CD4-positive, alpha-beta memory T cell (primary cell): Measurements from ENCODE around the gene CSPG4. TPM values are rescaled to one million over a fixed set of nuclear protein-coding genes. Genes with fewer than 3 reads are reported as not detected.

ENCODE experiments used
- CTCF ChIA-PET: fragments of 350-600 bp; sonication (Branson Sonifier 250); formaldehyde crosslinking; loops from one replicate; lab custom pipeline; 2021; ENCODE audit warnings: inconsistent platforms; ENCODE audit not compliant: partially characterized antibody; lab: Charles Lee
- POLR2A ChIA-PET: fragments of 350-600 bp; sonication (Branson Sonifier 250); formaldehyde crosslinking; loops from one replicate; lab custom pipeline; 2021; ENCODE audit not compliant: partially characterized antibody; lab: Charles Lee
- DNase-seq, 5 donors: peaks; one replicate each; pipeline versions ENCODE4 v3.0.0 to v3.0.0-alpha.2; 2020 to 2022; ENCODE audit warnings: mixed read lengths in 1 of 5
- H3K27ac ChIP-seq: one replicate; pipeline ENCODE4 v1.7.0; 2013; ENCODE audit warnings: low read depth, low read length
- H3K27me3 ChIP-seq: 2 replicates; pipeline ENCODE4 v1.7.0; 2013; ENCODE audit warnings: mild to moderate bottlenecking, low read length, moderate library complexity; ENCODE audit not compliant: insufficient read depth
- H3K36me3 ChIP-seq: 2 replicates; pipeline ENCODE4 v1.7.0; 2013; ENCODE audit warnings: mild to moderate bottlenecking, low read length, moderate library complexity; ENCODE audit not compliant: insufficient read depth
- H3K4me1 ChIP-seq: 2 replicates; pipeline ENCODE4 v1.7.0; 2013; ENCODE audit warnings: mild to moderate bottlenecking, low read length, moderate library complexity; ENCODE audit not compliant: insufficient read depth
- H3K4me3 ChIP-seq, 2 donors: one replicate each; pipeline ENCODE4 v1.7.0; 2013; ENCODE audit warnings: low read length in 2 of 2, mild to moderate bottlenecking in 1 of 2
- H3K9me3 ChIP-seq, 2 donors: one replicate each; pipeline ENCODE4 v1.7.0; 2013; ENCODE audit warnings: low read length in 2 of 2, control low read depth in 1 of 2; ENCODE audit not compliant: control insufficient read depth in 1 of 2
- H3K27ac Mint-ChIP-seq, 7 donors: one replicate each; pipeline ENCODE4 v1.8.0; 2020 to 2021; ENCODE audit warnings: mixed read lengths in 7 of 7, mild to moderate bottlenecking in 6 of 7, inconsistent platforms in 3 of 7, moderate library complexity in 3 of 7
- H3K27me3 Mint-ChIP-seq, 2 donors: one replicate each; pipeline ENCODE4 v1.8.0; 2020 to 2021; ENCODE audit warnings: mixed read lengths in 2 of 2
- H3K36me3 Mint-ChIP-seq, 2 donors: one replicate each; pipeline ENCODE4 v1.8.0; 2020 to 2021; ENCODE audit warnings: mixed read lengths in 2 of 2, inconsistent platforms in 1 of 2, mild to moderate bottlenecking in 1 of 2
- H3K4me1 Mint-ChIP-seq, 4 donors: one replicate each; pipeline ENCODE4 v1.8.0; 2020 to 2021; ENCODE audit warnings: mixed read lengths in 4 of 4, mild to moderate bottlenecking in 1 of 4
- H3K4me3 Mint-ChIP-seq, 8 donors: one replicate each; pipeline ENCODE4 v1.8.0; 2020 to 2021; ENCODE audit warnings: mixed read lengths in 8 of 8, mild to moderate bottlenecking in 7 of 8, moderate library complexity in 6 of 8, inconsistent platforms in 3 of 8
- H3K9me3 Mint-ChIP-seq, 8 donors: one replicate each; pipeline ENCODE4 v1.8.0; 2020 to 2021; ENCODE audit warnings: mixed read lengths in 8 of 8, mild to moderate bottlenecking in 5 of 8, inconsistent platforms in 3 of 8, moderate library complexity in 1 of 8
- intact Hi-C: fragments of 100-400 bp; cut with micrococcal nuclease; formaldehyde crosslinking; loops from one replicate; pipeline ENCODE4 v1.15.1; 2023
- polyA plus RNA-seq, 2 donors: library from polyadenylated mRNA; unstranded; fragments of 300-500 nt; fragmentation: Illumina TruSeq; gene quantifications; one replicate each; pipeline ENCODE4 v1.2.3, GENCODE V29; 2021
- total RNA-seq, 2 experiments: library from RNA; stranded (reverse); gene quantifications; one replicate each; pipeline ENCODE4 v1.2.3, GENCODE V29; 2021

CSPG4 gene
- total and polyA plus RNA-seq, 4 experiments from 2014 or later: not detected

DNA sequence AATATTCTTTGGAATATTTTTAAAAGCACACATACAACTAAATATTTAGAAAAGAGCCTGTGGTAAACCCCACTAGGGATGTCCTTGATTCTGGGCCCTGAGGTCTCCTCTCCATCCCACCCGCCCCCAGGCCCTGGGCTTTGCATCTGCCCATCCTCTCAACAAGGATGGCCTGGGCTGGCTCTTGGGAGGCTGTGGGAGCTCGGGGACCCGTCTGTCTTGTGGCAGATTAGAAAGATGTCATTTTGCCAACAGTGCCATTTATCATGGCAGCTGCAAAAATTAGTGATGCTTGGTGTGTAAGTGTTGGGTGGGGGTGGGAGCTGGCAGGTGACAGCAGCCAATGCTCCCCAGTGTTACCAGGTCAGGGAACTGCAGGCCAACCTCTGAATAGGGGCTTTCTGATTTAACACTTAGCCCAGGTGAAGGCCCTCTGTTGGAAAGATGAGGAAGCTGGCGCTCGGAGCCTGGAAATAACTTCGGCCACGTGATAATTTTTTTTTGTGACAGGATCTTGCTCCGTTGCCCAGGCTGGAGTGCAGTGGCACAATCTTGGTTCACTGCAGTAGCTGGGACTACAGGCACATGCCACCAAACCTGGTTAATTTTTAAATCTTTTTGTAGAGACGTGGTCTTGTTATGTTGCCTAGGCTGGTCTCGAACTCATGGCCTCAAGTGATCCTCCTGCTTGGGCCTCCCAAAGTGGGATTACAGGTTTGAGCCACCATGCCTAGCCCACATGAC, 16.9 kb upstream of the CSPG4 start:
- peaks cover 0 to 3% (median 0%) of the 10 kb centered on the region in 8 donors for H3K9me3 Mint-ChIP-seq
- POLR2A ChIA-PET: no interaction called here
- Histone ChIP-seq H3K4me1 (no peaks in the 10 kb centered on the region), H3K27me3 (no peaks in the 10 kb centered on the region), H3K9me3 (no peaks in the 10 kb centered on the region), H3K36me3 (no peaks in the 10 kb centered on the region), H3K4me3 (no peak overlapping the region), H3K27ac (no peak overlapping the region)
- DNase-seq: no peak
- H3K4me1 Mint-ChIP-seq: peaks cover 5 to 14% (median 7%) of the 10 kb centered on the region in 4 donors
- CTCF ChIA-PET: interaction anchor here (0.8 to 7.6 kb wide), 5 partner anchors 9 to 410 kb away, joined by 3 to 104 read pairs (median 3); no protein-coding TSS in a partner anchor
- H3K4me3 Mint-ChIP-seq: no peak overlapping the region
- peaks cover 6 to 13% of the 10 kb centered on the region in 2 donors for H3K27me3 Mint-ChIP-seq
- intact Hi-C loops: loop anchor here (2.0 to 10.0 kb wide), 2 partner anchors 175 to 409 kb away; partner anchors contain the start of gene FBXO22
- H3K36me3 Mint-ChIP-seq: no peaks in the 10 kb centered on the region
- H3K27ac Mint-ChIP-seq: peak overlapping the region in 1 of 7 donors; percentile 55

DNA sequence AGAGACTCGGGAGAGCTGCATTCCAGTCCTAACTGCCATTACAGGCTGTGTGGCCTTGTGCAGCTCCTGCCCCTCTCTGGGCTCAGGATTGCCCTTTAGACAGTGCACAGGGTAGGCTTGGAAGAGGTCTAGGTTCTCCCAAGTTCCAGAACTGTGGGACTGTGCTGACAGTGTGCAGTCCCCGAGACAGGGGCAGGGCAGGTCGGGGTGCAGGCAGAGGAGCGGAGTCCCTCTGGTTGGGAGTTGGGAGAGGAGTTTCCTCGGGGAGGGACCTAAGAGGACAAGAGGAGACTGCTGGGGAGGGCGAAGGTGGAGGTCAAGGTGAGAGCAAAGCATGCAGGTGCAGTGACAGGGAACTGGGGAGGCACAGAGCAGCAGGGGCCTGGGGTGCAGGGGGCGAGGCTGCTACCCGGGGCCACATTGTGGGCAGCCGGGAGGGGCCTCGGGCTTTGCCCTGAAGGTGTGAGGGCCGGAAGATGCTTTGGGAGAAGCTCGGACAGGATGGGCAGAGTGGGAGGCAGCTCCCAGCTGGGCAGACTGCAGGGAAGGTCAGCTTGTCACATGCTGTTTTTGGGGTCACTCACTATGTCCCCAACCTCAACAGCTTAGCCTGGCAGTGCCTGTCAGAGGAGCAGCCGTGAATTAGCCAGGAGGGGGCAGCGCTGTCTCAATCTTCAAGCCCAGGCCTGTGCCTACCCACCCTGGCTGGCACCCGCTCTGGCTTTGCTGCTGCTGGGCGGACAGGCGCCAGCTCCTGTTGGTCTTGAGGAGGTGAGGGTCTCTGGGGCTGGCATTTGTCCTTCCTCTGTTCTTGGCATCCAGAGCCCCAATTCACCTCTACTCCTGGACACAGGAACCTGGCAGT, 15.4 kb upstream of the CSPG4 start:
- ChIA-PET POLR2A (interaction anchor here (1.0 kb wide), 1 partner anchor 73 kb away, joined by 6 read pairs; no protein-coding TSS in a partner anchor), CTCF (interaction anchor here (0.6 to 7.6 kb wide), 13 partner anchors 7 to 422 kb away, joined by 3 to 104 read pairs (median 3); no protein-coding TSS in a partner anchor)
- H3K4me1 ChIP-seq: no peaks in the 10 kb centered on the region
- no peak overlapping the region for H3K4me3 Mint-ChIP-seq
- H3K9me3 ChIP-seq: no peaks in the 10 kb centered on the region
- H3K4me3 ChIP-seq: no peak overlapping the region
- H3K9me3 Mint-ChIP-seq: no peaks in the 10 kb centered on the region
- no peaks in the 10 kb centered on the region for H3K36me3 Mint-ChIP-seq
- H3K27ac ChIP-seq: no peak overlapping the region
- peak; percentile 64 to 68 (median 66) for DNase-seq
- H3K27me3 Mint-ChIP-seq: peaks cover 4 to 10% of the 10 kb centered on the region in 2 donors
- H3K27ac Mint-ChIP-seq: no peak overlapping the region
- peaks cover 5 to 20% (median 7%) of the 10 kb centered on the region in 4 donors for H3K4me1 Mint-ChIP-seq
- H3K27me3 ChIP-seq: no peaks in the 10 kb centered on the region
- intact Hi-C loops: loop anchor here (1.0 to 2.0 kb wide), 2 partner anchors 74 to 411 kb away; no protein-coding TSS in a partner anchor
- H3K36me3 ChIP-seq: no peaks in the 10 kb centered on the region

DNA sequence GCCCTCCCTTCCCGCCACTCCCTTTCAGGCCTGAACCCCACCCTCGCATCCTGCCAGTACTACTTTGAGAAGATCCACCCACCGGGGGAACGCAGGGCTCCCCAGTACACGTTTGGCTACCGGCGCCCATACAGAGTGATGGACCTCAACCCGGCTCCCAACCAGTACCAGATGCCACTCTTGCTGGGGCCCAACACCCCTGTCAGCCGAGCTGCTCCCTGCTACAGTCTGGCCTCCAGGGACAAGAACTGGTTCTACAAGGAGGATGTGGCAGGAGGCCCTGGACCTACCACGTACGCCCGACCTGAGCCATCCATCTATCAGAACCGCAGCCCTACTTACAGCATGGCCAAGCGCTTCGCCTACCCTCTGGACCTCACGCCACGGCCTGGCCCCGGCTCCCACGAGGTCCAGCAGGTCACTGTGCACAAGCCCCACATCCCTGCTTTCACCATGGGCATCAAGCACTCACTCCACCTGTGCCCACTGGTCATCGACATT, 14.4 kb upstream of the CSPG4 start:
- Mint-ChIP-seq H3K9me3 (no peaks in the 10 kb centered on the region), H3K4me3 (no peak overlapping the region), H3K4me1 (peaks cover 0 to 13% (median 2%) of the 10 kb centered on the region in 4 donors), H3K36me3 (no peaks in the 10 kb centered on the region), H3K27ac (no peak overlapping the region), H3K27me3 (peaks cover 1 to 7% of the 10 kb centered on the region in 2 donors)
- CTCF ChIA-PET: interaction anchor here (2.9 to 7.6 kb wide), 2 partner anchors 74 to 82 kb away, joined by 11 to 104 read pairs; no protein-coding TSS in a partner anchor
- H3K27ac ChIP-seq: no peak overlapping the region
- no peaks in the 10 kb centered on the region for H3K27me3 ChIP-seq
- H3K36me3 ChIP-seq: no peaks in the 10 kb centered on the region
- POLR2A ChIA-PET: no interaction called here
- DNase-seq: no peak
- no peak overlapping the region for H3K4me3 ChIP-seq
- no peaks in the 10 kb centered on the region for H3K9me3 ChIP-seq
- intact Hi-C loops: no loop called here
- no peaks in the 10 kb centered on the region for H3K4me1 ChIP-seq

DNA sequence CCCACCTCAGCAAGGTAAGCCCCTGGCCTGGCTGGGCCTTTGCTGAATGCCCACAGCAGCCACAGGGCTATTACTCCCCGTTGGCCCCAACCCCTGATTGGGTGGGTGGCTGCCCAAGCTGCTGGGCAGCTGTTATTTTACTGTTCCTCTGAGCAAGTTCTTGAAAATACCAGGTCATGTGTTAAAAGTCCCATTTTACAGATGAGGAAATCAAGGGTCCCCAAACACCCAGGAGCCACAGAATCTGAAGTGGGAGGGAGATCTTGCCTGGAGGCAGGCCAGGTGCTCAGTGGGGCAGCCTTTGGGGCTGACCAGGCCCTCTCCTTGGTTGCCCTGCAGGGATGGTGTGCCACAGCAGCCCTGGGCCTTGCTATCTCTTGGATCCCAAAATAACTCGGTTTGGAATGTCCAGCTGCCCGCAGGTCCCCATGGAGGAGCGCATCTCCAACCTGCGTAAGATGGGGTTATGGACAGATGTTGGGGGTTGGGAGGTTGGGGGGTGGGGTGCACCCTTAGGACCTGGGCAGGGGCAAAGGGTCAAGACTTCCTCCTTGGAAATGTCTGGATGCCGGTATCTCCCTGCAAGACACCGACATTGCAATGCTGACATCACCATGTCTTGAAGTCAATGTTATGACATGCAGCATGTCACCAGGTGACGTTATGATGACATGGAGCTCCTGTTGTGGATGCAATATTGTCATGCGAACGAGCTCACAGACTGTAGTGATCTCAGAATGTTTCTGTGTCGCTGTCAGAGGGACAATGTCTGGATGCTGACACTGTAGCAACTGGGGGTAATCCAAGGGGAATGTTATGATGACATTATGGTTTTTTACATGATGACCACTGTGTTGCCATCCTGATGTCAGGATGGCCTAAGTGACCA, 13.3 kb upstream of the CSPG4 start:
- Histone ChIP-seq H3K36me3 (no peaks in the 10 kb centered on the region), H3K9me3 (no peaks in the 10 kb centered on the region), H3K27ac (no peak overlapping the region), H3K4me3 (no peak overlapping the region), H3K27me3 (no peaks in the 10 kb centered on the region), H3K4me1 (no peaks in the 10 kb centered on the region)
- no peaks in the 10 kb centered on the region for H3K9me3 Mint-ChIP-seq
- intact Hi-C loops: no loop called here
- no peak overlapping the region for H3K4me3 Mint-ChIP-seq
- no peak overlapping the region for H3K27ac Mint-ChIP-seq
- H3K4me1 Mint-ChIP-seq: peaks cover 0 to 8% (median under 1%) of the 10 kb centered on the region in 4 donors
- ChIA-PET CTCF (interaction anchor here (1.0 to 7.6 kb wide), 3 partner anchors 75 to 413 kb away, joined by 3 to 104 read pairs (median 3); no protein-coding TSS in a partner anchor), POLR2A (no interaction called here)
- H3K27me3 Mint-ChIP-seq: peaks cover 0 to 9% of the 10 kb centered on the region in 2 donors
- no peaks in the 10 kb centered on the region for H3K36me3 Mint-ChIP-seq
- DNase-seq: no peak

DNA sequence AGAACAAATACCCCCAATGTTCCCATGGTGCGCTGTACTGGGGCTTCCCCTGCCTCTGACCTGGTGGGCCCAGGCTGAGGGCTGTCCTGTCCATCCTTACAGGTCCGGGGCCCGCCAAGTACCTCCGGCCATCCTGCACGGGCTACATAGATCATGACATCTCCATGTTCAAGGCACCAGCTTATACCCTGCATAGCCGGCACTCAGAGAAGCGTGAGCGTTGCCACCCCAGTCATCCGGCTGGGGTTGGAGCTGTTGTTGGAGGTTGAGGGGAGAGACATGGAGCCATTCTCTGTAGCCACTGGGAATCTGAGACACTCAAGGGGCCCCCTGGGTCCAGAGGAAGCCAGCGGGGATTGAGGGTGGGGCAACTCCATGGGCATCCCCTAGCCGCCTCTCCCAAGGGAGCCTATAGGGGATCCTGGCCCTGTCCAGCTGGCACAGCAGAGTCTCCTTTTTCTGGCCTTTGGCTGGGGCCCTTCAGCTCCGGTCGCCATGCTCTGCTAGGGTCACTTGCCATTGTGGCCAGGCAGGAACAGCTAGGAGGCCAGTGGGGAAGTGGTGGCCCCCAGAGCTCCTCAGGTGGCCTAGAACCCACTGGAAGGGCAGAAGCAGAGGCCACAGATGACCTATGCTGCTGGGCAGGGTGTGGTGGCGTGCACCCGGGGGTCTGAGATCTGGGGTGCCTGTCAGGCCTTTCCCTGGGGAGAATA, 12.5 kb upstream of the CSPG4 start:
- no peak for DNase-seq
- H3K27me3 ChIP-seq: no peaks in the 10 kb centered on the region
- no peak overlapping the region for H3K4me3 Mint-ChIP-seq
- no peaks in the 10 kb centered on the region for H3K9me3 ChIP-seq
- ChIA-PET CTCF (interaction anchor here (1.0 to 7.6 kb wide), 2 partner anchors 76 to 196 kb away, joined by 3 to 104 read pairs; no protein-coding TSS in a partner anchor), POLR2A (no interaction called here)
- intact Hi-C loops: no loop called here
- H3K27ac ChIP-seq: no peak overlapping the region
- H3K4me1 Mint-ChIP-seq: peaks cover 0 to 10% (median 1%) of the 10 kb centered on the region in 4 donors
- H3K36me3 ChIP-seq: no peaks in the 10 kb centered on the region
- no peaks in the 10 kb centered on the region for H3K9me3 Mint-ChIP-seq
- H3K36me3 Mint-ChIP-seq: no peaks in the 10 kb centered on the region
- H3K4me3 ChIP-seq: no peak overlapping the region
- H3K27me3 Mint-ChIP-seq: peaks cover 0 to 11% of the 10 kb centered on the region in 2 donors
- no peaks in the 10 kb centered on the region for H3K4me1 ChIP-seq
- H3K27ac Mint-ChIP-seq: no peak overlapping the region
